GM19455 (cell line): ENCODE data around the gene CRLF1.
"Not testable (repeated sequence)": the region's sequence is repeated elsewhere in the genome, so short reads cannot be mapped to it uniquely, and the experiment has no call there.

ENCODE experiments used
- ATAC-seq: cut with Tn5 transposase; IDR thresholded peaks from one replicate; pipeline ENCODE4 v1.9.1; 2021; ENCODE audit not compliant: unreplicated experiment

Gene CRLF1

DNA sequence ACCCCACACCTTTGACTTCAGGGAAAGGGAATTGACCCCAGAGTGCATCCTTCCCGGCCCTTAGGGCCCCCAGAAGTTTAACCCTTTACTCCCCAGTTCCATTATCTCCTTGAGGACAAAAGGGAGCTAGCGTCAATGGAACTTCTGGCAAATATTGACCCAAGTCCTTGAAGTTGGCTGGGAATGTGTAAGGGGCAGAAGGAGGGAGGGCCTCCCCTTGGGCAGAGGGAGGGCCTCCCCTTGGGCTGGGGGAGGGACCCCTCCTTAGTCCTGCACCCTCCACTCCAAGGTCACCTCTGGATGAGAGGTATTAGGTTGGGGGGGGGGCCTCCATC lies 3.1 kb upstream of the CRLF1 start:
- no peak for ATAC-seq

DNA sequence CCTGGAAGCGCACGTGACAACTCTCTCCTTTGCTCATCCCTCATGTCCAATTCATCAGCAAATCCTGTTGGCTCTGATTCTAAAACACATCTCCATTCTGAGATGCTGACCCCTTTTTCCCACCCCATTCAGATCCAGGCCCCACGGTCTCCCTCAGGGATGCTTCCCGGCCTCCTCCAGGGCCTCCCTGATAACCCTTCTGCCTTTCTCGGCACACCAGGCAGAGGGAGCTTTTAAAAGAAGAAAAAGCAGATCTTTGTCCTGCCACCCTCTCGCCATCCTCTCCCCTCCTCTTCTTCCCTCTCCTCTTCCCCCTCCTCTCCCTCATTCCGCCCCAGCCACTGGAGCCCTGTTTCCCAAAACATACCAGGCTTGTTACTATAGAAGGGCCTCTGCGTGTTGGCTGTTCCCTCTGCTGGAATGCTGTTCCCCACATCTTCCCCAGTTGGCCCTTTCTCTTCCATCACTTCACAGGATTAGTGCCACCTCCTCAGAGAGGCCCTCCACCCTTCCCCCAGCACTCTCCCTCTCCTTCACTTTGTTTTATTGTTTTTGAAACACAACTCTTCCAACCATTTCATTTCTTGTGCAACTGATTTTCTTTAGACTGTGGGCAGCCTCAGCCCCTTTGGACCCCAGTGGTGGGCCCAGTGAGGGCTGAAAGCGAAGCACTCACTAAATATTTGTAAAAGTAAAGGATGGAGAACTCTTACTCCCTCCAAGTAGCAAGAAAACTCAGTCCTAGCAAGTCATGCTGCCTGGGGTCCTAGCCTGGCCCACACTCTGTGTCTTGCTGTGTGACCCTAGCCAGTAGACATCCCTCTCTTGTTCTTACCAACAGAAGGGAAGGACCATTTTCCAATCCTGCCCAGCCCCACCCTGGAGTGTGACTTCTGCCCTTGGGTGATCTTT lies 2.5 kb upstream of the CRLF1 start:
- ATAC-seq = no peak

DNA sequence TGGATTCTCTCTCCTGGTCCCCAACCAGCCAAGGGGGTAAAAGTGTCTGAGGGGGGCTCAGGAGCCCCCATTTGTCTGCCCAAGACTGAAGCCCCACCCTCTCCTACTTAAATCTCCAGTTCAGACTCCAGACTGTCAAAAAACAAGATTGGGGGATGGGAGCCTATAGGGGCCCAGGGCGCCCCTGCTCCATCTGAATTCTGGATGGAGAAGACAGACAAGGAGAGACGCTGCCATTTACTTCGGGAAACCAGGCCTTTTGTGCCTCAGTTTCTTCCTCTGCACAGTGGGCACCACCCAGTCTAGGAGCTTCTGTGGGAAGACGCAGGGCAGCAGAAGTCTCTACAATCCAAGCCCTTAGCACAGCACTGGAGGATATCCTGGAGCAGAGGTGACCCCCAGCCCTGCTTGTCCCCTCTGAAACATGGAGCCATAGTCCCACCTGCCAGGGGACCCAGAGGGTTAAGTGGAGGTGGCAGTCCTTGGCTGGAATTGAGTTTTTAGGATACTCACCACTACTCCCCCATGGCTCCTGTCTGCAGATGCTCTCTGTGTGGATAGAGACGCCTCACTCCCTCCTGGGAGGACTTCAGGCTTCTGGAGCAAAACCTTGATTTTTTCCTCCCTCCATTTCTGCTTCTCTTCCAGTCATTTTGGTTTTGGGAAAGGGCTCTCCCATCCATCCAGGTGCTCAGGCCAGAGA lies 1.7 kb upstream of the CRLF1 start:
- no peak for ATAC-seq

DNA sequence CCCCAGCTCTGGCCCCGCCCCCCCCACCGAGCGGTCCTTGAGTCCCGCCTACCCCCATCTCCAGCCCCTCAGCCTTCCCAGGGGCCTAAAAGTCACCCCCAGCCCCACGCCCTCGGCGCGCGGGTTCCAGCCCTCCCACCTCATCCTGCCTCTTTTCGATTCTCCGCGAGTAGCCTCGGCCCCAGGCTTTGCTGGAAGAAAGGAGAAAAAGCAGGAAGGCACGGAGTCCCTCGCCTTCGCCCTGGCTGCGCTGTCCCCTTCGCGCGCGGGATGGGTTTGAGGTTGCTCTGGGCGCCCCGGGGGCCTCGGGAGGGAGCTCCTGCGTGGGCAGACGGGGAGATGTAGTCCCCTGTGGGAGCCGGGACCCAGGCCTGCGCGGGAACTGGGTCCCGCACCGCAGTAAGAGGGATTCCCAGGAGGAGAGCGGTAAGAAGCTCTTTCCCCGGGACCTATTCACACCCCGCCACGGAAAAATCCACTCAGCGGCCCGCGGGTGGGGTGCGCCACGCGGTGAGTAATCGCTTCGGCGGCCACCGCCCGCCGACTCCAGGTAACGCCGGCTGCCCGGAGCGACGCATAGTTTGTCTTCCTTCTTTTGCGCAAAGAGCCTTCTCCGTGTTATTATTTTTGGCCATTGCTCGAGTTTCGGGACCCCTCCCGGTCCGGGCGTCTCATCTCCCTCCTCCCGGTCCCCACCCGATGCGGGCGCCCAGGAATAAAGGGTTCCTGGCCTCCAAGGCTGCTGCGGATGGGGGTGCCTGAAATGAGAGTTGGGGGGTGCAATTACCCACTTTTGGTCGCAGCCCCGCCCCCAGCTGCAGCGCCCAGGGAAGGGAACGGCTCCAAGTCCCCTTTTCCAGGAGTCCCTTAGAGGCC lies 865 bp upstream of the CRLF1 start:
- no peak for ATAC-seq

DNA sequence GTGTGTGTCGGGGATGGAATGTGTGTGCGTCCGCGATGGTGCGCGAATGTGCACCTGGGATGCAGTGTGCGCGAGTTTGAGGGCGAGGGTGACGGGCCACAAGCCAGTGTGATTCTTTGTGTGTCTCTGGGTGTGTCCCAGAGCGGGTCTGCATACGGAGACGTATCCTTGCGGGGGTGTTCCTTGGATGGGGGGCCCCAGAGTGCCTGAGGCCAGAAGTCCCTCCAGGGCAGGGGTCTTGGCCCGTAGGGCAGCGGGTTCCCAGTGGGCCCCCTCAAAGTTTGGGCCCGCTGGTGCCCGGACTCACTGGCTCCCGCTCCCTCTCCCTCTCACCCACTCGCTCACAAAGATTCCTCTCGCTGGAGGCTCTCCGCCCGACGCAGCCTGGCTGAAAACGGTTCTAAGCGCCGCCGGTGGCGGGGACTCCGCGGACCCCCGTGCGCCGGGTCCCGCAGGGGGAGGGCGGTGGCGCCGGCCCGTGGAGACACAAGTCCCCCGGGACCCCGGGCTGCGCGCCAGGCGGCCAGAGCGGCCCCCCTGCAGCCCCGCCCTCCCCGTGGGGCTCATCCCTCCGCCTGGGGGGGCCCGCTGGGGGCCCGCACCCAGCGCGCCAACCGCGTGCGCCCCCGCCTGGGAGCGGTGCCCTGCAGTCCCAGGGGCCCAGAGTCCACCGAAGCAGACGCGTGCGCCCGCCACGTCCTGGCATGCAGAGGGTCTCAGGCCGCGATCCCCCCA lies 886 bp downstream of the CRLF1 start:
- no peak for ATAC-seq

DNA sequence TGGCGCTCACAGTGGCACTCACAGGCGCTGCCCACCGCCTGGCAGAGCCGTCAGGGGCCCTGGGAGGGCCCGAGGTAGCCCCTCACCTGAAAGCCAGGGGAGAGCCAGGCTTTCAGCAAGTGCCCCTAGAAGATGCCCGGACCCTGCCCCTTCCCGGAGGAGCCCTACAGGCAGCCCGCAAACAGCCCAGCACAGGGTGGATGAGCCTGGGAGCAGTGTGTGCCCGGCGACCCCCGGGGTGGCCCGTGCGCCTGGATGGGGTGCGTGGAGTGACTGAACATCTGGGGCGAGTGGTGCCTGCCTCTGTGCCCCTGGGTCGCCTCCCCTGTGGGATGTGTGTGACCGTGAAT lies 1.4 kb downstream of the CRLF1 start:
- ATAC-seq = no peak

DNA sequence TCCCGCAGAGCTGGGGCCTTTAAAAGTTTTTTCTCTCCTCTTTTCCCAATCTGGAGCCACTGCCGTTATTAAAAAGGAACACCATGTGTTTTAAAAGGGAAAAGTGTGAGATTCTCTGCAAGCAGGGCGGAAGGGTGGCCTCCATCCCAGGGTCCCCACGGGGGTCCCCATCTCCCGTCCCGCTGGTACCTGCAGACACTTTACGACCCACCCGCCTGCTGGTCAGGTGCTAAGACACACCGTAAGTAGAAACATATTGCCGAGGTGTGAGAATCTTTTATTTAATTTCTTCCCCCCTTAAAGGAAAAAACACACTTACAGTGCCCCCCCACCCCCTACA lies 1.8 kb downstream of the CRLF1 start:
- no peak for ATAC-seq

DNA sequence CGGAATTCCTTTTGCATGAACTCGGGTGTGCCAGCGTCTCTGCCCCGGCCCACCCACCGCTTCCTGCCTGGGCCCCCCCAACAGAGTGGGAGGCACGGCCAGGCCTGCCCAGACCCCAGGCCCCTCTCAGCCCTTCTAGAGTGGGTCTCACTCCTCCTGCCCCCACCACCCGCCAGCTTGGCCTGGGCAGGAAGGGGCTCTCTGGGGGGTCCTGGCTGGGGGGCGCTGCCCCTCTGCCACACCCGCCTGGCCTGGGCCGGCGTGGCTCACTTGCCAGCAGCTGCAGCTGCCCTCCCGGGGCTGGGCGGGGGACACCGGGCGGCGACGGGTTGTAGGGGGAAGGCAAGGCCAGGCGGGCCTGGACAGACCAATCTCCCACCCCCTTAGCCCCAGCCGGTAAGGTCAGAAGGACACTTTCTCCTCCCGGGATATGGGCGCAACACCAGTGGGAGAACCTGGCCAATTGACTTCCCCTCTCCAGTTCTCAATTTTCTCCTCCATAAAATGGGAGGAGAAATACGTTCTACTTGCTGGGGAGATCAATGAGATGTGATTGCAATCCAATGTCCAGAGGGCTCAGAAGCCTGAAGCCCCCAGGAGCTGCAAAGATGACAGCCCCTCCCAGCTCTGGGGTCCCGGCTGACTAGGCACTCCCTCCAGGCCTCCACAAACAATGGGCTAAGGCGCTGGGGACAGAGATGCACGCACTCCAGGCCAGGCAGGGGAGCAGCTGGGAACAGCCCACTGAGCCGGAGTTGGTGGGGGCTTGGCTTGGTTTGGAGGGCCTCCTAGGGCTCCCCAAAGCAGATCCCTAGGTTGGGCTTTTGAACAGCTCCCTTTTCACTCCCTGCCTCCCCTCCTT lies 2.4 kb downstream of the CRLF1 start:
- ATAC-seq = no peak

DNA sequence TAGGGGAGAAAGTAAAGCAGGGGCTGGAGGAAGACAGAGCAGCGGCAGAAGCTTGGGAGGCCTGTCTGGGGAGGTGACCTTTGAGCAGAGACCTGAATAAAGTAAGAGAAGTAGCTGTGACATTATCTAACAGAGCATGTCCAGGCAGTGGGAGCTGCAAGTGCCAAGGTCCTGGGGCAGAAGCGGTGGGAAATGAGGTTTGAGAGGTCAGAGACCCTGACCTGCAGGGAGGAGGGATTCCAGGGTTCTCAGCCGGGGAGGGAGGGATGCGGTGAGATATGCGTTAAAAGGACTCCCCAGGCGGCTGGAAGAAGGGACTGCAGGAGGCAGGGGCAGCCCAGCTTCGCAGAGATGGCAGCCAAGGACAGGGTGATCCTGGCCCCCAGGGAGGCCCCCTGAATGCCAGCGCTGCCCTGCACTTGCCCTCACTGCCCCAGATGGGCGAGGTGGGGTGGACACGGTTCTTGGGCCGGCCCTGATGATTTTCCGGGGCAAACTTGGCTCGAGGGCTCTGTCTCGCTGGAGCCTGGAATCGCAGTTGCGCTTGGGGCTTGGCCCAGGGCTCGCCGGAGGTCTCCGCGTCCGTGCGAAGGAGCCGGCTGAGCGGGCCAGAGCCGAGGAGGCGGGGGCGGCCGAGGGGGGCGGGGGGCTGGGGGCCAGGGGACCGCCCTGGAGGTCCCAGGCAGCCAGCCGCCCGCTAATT lies 3.2 kb downstream of the CRLF1 start:
- ATAC-seq = no peak

DNA sequence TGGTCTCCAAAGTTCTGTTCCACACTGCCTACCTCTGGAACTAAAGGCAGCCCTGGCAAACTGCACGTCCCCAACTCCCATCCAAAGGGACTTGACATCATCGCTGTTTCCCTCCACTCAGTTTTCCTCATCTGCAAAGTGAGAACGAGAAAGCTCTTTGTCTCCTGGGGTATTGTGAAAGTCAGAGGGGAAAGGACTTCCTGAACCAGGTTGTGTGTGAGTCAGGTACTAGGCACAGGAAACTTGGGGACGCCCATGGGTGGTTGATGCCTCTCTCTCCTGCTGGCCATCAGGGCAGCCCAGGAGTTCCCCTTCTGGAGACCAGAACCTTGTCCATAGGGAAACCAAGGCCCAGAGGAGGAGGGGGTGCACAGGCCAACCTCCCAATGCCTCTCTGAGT lies 4.7 kb downstream of the CRLF1 start:
- ATAC-seq = no peak

DNA sequence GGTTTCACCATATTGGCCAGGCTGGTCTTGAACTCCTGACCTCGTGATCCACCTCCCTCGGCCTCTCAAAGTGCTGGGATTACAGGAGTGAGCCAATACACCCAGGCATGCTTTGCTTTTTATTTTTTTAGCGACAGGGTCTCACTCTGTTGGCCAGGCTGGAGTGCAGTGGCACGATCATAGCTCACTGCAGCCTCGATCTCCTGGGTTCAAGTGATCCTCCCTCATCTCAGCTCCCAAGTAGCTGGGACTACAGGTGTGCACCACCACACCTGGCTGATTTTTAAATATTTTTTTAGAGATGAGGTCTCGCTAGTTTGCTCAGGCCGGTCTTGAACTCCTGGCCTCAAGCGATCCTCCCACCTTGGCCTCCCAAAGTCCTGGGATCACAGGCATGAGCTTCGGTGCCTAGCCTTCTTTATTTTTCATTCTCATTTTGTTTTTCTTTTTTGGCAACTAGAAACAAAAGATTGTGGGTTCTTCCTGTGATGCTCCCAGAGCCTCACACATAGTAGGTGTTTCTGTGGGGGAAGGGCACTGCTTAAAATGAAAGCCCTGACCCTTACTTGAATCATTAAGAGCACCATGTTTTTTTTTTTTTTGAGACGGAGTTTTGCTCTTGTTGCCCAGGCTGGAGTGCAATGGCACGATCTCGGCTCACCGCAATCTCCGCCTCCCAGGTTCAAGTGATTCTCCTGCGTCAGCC lies 5.8 kb downstream of the CRLF1 start:
- ATAC-seq = not testable (repeated sequence)

DNA sequence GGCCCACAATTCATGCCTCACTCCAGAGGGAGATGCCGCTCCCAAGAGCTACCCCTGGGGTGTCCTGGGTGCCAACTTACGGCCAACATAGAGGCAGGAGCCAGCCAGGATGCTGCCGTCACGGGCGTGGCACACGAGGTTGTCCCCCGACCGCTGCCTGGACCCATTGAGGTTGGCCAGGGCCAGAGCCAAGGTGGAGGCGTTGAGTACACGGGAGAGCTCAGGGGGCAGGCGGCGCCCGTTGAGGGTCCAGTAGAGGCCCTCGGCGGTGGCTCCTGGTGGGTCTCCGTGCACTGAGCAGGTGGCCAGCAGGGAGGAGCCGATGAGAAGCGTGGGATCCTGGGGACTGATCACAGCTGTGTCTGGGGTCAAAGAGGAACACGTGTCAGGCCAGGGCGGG lies 7.1 kb downstream of the CRLF1 start:
- ATAC-seq = no peak

DNA sequence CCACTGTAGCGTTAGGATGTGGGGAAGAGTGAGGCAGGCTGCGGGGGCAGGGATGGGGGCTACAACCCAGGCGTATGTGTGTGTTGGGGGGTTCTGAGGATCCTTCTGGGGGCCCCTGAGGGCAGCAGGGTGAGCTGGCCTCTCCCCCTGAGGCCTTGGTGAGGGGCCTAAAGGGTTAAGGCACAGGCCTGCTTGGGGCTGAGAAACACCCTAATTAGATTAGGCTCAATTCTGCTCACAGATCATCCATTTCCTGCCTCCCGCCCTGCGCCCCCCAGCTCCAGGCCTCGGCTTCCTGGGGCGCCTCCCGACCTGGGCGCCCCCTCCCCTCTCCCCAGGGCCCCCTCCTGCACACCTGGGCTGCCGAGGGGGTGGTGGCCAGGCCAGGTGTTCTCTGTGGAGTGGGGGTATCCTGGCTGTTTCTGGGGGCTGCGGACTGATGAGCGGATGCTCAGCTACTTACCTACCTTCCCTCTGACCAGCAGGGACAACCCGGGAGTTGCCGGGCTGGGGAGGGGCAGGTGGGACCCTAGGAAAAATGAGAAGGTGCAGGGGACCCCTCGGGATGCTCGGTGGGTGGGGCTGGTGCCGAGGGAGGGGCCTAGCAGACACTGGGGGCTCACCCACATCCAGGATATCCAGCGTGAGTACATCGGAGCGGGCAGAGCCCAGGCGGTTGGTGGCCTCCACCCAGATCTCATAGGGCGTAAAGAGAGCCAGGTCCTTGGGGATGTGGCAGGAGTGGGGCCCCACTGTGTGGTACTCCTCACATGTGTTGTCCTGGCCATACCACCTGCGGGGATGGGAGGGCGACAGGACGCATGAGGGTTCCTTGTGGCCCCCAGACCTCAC lies 8.6 kb downstream of the CRLF1 start:
- ATAC-seq = no peak

DNA sequence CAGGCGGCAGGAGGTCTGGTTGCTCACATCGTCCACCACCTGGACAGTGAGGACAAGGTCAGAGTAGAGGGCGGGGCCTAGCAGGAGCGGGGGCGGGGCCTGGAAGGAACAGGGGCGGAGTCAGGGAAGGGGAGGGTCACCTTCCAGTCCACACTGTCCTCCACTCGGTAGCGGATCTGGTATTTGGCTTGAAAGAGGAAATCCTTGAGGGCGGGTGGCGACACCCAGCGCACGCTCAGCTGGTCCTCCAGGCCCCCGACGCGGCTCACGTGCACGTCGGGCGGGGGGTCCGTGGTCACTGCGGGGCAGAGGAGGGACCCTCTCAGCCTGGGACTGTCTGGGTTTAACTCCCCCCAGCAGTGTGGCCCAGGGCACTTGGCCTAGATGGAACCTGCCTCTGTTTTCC lies 9.8 kb downstream of the CRLF1 start:
- no peak for ATAC-seq

DNA sequence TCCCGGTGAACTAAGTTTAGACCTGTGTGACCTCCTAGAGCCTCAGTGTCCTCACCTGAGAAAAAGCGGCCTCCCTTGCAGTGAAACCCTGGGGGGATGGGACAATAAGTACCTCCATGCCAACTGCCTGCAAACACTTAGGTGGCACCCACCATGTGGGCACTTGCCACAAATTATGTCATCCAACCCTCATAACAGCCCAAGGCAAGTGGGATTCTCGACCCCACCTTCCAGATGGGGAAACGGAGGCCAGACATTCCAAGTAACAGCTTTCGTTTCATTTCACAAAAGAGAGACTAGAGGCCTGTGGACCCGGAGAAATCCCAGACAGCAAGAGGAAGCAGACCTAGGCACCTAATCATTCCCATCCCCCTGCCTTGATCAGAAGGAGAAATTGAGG lies 11.1 kb downstream of the CRLF1 start:
- no peak for ATAC-seq

DNA sequence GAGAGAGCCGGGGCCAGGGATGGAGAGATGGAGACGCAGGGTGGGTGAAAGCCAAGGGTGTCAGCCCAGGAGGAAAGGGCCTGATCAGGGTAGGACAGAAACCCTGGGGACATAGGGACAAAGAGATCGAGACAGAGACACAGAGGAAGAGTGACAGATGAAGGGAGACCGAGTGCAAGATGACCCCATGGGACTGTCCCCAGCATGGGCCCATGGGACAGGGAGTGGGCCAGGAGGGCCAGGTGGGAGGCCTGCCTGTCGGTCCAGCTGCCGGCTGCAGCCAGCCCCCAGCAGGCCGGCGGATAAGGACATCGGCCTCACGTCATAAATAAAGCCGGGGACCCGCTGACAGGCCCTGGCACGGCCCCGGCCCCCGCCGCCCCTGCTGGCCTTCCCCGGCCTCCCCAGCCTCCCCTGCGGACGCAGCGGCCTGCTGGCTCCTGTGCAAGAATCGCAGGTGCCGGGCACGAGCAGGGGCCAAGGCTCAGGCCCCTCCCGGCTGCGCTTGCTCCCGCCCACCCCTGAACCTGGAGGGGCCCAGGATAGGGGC lies 11.7 kb downstream of the CRLF1 start:
- ATAC-seq = no peak

DNA sequence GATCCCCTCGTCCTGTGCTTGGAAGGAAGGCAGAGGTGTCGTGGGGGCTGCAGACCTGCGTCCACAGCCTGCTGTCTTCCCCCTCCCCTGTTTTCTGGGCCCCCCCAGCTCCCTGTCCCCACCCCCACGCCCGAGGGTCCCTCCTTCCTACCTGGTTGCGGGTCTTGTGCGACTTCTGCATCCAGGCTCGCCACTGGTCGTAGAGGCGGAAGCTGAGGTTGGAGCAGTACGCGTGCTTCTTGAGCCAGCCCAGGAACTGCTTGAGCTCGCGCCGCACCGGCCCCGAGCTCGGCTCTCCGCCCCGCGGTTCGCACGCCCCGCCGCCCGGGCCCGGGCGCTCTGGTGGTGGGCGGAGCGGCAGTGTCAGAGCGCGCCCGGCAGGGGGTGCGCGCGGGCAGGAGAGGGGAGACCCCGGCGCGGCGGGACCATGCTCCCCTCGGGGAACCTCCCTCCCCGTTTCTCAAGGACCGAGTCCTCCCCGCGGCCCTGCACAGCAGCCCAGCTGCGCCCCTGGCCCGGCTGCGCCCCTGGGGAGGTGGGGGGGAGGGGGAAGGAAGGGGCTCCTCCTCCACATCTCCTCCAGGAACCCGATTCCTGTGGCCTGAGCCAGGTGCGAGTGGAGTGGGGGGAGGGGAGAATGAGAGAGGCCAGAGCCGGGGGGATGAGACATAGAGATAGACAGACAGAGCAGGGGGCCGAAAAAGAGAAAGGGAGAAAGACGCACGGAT lies 12.3 kb downstream of the CRLF1 start:
- ATAC-seq = no peak
